Body of pancreas (tissue), 4 donors: ENCODE measurements around the gene MAP4K3. TPM values are rescaled to one million over a fixed set of nuclear protein-coding genes. Genes with fewer than 3 reads are reported as not detected.

Source experiments
- ATAC-seq: fragments of 150-250 bp; one replicate; pipeline ENCODE4 v1.9.1; 2016
- DNase-seq, 4 donors: peaks; one replicate each; pipeline ENCODE4 v3.0.0-alpha.2; 2019
- H3K27ac ChIP-seq, 4 donors: fragments of 200-600 bp; sonication (generic); 1 replicate in 3 of 4; 2 replicates in 1 of 4; pipeline versions ENCODE4 v1.5.1 to v1.6.1; 2016 to 2019; ENCODE audit warnings: mild to moderate bottlenecking in 1 of 4, mixed read lengths in 1 of 4, moderate library complexity in 1 of 4
- H3K27me3 ChIP-seq, 2 donors: fragments of 200-600 bp; sonication (generic); one replicate each; pipeline ENCODE4 v1.6.0; 2016; ENCODE audit warnings: mild to moderate bottlenecking in 1 of 2
- H3K36me3 ChIP-seq, 2 donors: fragments of 200-600 bp; sonication (generic); replicated peaks in 1 of 2; 2 replicates each; pipeline ENCODE4 v1.5.1; 2016; ENCODE audit warnings: low read depth in 2 of 2; ENCODE audit not compliant: insufficient read depth in 1 of 2
- H3K4me1 ChIP-seq: fragments of 200-600 bp; sonication (generic); one replicate; pipeline ENCODE4 v1.6.0; 2016
- H3K4me3 ChIP-seq, 2 donors: fragments of 200-600 bp; sonication (generic); 1 replicate in 1 of 2; 2 replicates in 1 of 2; pipeline ENCODE4 v1.5.1; 2016 to 2019
- H3K9me3 ChIP-seq, 3 donors: fragments of 200-600 bp; sonication (generic); 1 replicate in 2 of 3; 2 replicates in 1 of 3; pipeline ENCODE4 v1.5.1; 2016
- CTCF ChIP-seq, 7 experiments: fragments of 450-650 bp in 4 of 7; fragments of 200-600 bp in 3 of 7; sonication (generic) in 3 of 7; IDR thresholded peaks; one replicate each; pipeline ENCODE4 v1.5.1; 2016 to 2019; ENCODE audit warnings: antibody characterized with exemption in 7 of 7
- POLR2A ChIP-seq, 3 donors: fragments of 450-650 bp; IDR thresholded peaks; one replicate each; pipeline ENCODE4 v1.6.1; 2016; ENCODE audit warnings: antibody characterized with exemption in 3 of 3, mild to moderate bottlenecking in 2 of 3
- WGBS, 2 donors: methylation state at CpG; one replicate each; pipeline ENCODE4 v1.1.5; 2017; 5-methylcytosine and 5-hydroxymethylcytosine counted together
- intact Hi-C: fragments of 100-400 bp; cut with DNase I; formaldehyde crosslinking; loops from one replicate; pipeline ENCODE4 v1.15.1; 2023
- total RNA-seq, 2 donors: library from RNA; depleted of rRNA; stranded (reverse); fragments of >200 nt; gene quantifications; one replicate each; pipeline ENCODE4 v1.1.0, GENCODE V29; 2016

The MAP4K3 gene
- total RNA-seq, 2 donors from 2014 or later, result 50.6 to 54.4 TPM

- intact Hi-C loops, result loop anchor here (5.0 to 10.0 kb wide), 2 partner anchors 95 to 158 kb away; partner anchors contain the start of gene SOS1
- Histone ChIP-seq H3K4me3 (no peak overlapping the region), H3K27me3 (no peaks in the 10 kb centered on the region), H3K36me3 (no peaks in the 10 kb centered on the region), H3K4me1 (no peaks in the 10 kb centered on the region), H3K9me3 (no peaks in the 10 kb centered on the region), H3K27ac (no peak overlapping the region)
- WGBS, 2 donors, result 92 to 94% methylated on average over 2 of the region's 2 CpGs
- TF ChIP-seq CTCF (IDR thresholded peaks at IDR 0.05), result no peak
- no peak for TF ChIP-seq POLR2A (IDR thresholded peaks at IDR 0.05)
- DNase-seq (no peak), ATAC-seq (no peak)
Observed at GRCh38 chr2:39220136-39220535, 216.9 kb downstream of the MAP4K3 start.

GRCh38 chr2:39218391-39218790 is 218.7 kb downstream of the MAP4K3 start:
- Histone ChIP-seq H3K27me3 (no peaks in the 10 kb centered on the region), H3K4me3 (no peak overlapping the region), H3K27ac (no peak overlapping the region), H3K36me3 (no peaks in the 10 kb centered on the region), H3K9me3 (no peaks in the 10 kb centered on the region), H3K4me1 (no peaks in the 10 kb centered on the region)
- ATAC-seq (no peak), DNase-seq (no peak)
- 80 to 89% methylated on average over 5 of the region's 5 CpGs for WGBS, 2 donors
- intact Hi-C loops, result no loop called here
- TF ChIP-seq POLR2A (IDR thresholded peaks at IDR 0.05) (no peak), CTCF (IDR thresholded peaks at IDR 0.05) (no peak)

GRCh38 chr2:39217192-39217550 is 219.9 kb downstream of the MAP4K3 start:
- no peak for DNase-seq
- WGBS, 2 donors, result 51 to 71% methylated on average over 4 of the region's 4 CpGs
- no peak overlapping the region for H3K4me3 ChIP-seq
- intact Hi-C loops, result no loop called here
- H3K4me1 ChIP-seq, result no peaks in the 10 kb centered on the region
- no peaks in the 10 kb centered on the region for H3K27me3 ChIP-seq
- no peaks in the 10 kb centered on the region for H3K36me3 ChIP-seq
- no peak overlapping the region for H3K27ac ChIP-seq
- ATAC-seq, result no peak
- TF ChIP-seq POLR2A (IDR thresholded peaks at IDR 0.05) (no peak), CTCF (IDR thresholded peaks at IDR 0.05) (no peak)
- H3K9me3 ChIP-seq, result no peaks in the 10 kb centered on the region

GRCh38 chr2:39216346-39217191 is 220.5 kb downstream of the MAP4K3 start:
- Histone ChIP-seq H3K4me1 (no peaks in the 10 kb centered on the region), H3K4me3 (no peak overlapping the region), H3K27ac (no peak overlapping the region), H3K36me3 (no peaks in the 10 kb centered on the region), H3K27me3 (no peaks in the 10 kb centered on the region), H3K9me3 (no peaks in the 10 kb centered on the region)
- intact Hi-C loops, result no loop called here
- WGBS, 2 donors, result 51 to 66% methylated on average over 12 of the region's 12 CpGs
- ATAC-seq (no peak), DNase-seq (peak in 1 of 4 donors; percentile 12)
- TF ChIP-seq CTCF (IDR thresholded peaks at IDR 0.05) (no peak), POLR2A (IDR thresholded peaks at IDR 0.05) (no peak)

GRCh38 chr2:39215545-39215944 is 221.5 kb downstream of the MAP4K3 start:
- Histone ChIP-seq H3K4me1 (no peaks in the 10 kb centered on the region), H3K4me3 (no peak overlapping the region), H3K27ac (no peak overlapping the region), H3K36me3 (no peaks in the 10 kb centered on the region), H3K27me3 (no peaks in the 10 kb centered on the region), H3K9me3 (no peaks in the 10 kb centered on the region)
- no peak for TF ChIP-seq CTCF (IDR thresholded peaks at IDR 0.05)
- no peak for TF ChIP-seq POLR2A (IDR thresholded peaks at IDR 0.05)
- DNase-seq (no peak), ATAC-seq (no peak)
- 72 to 83% methylated on average over 2 of the region's 2 CpGs for WGBS, 2 donors
- intact Hi-C loops, result no loop called here
